Measurements from ENCODE around the gene ARAP1.
A peak's percentile ranks its signal among the peaks of the same experiment; 100 is the strongest.

Gene ARAP1

GRCh38 chr11:72752088-72752914, at the start of gene ARAP1:
Gene ARAP1, minus strand, starts transcription at chr11:72752408. Its CDS starts 25,280 bp downstream, at chr11:72727128.
- Mint-ChIP-seq H3K27me3 (ENCODE audit: low read depth, poor library complexity) (peaks cover 9% of the 10 kb centered on the region), H3K9me3 (no peaks in the 10 kb centered on the region)
- no peak for TF ChIP-seq CTCF (IDR thresholded peaks at IDR 0.05)

GRCh38 chr11:72799441-72799840, 47.2 kb upstream of the ARAP1 start:
- H3K4me1 Mint-ChIP-seq: peaks cover 22% of the 10 kb centered on the region
- H3K27ac Mint-ChIP-seq: no peak overlapping the region
- no peak overlapping the region for H3K4me3 Mint-ChIP-seq
- H3K9me3 Mint-ChIP-seq: no peaks in the 10 kb centered on the region
- no peaks in the 10 kb centered on the region for H3K27me3 Mint-ChIP-seq (ENCODE audit: low read depth, poor library complexity)
- no peak for DNase-seq
- H3K36me3 Mint-ChIP-seq (ENCODE audit: low read depth): no peaks in the 10 kb centered on the region
- TF ChIP-seq CTCF (IDR thresholded peaks at IDR 0.05): no peak

More at GRCh38 chr11:72752088-72752914, at the start of gene ARAP1:
- Mint-ChIP-seq H3K4me3 (peak within 1 kb of the TSS; percentile 91), H3K36me3 (ENCODE audit: low read depth) (peaks cover 11% of the 10 kb centered on the region), H3K27ac (no peak within 1 kb of the TSS), H3K4me1 (peaks cover 31% of the 10 kb centered on the region)
- peak; percentile 77 for DNase-seq

- H3K27ac Mint-ChIP-seq: peak overlapping the region; percentile 9
- no peak for DNase-seq
- peaks cover 31% of the 10 kb centered on the region for H3K4me1 Mint-ChIP-seq
- H3K4me3 Mint-ChIP-seq: no peak overlapping the region
- H3K27me3 Mint-ChIP-seq (ENCODE audit: low read depth, poor library complexity): no peaks in the 10 kb centered on the region
- no peak for TF ChIP-seq CTCF (IDR thresholded peaks at IDR 0.05)
- H3K9me3 Mint-ChIP-seq: no peaks in the 10 kb centered on the region
- no peaks in the 10 kb centered on the region for H3K36me3 Mint-ChIP-seq (ENCODE audit: low read depth)
These were observed 46.2 kb upstream of the ARAP1 start for GRCh38 chr11:72798361-72798760.

- DNase-seq: peak; percentile 96
- Mint-ChIP-seq H3K4me1 (peaks cover 37% of the 10 kb centered on the region), H3K36me3 (ENCODE audit: low read depth) (no peaks in the 10 kb centered on the region), H3K4me3 (peak within 1 kb of the TSS; percentile 96), H3K27me3 (ENCODE audit: low read depth, poor library complexity) (no peaks in the 10 kb centered on the region), H3K27ac (peak within 1 kb of the TSS; percentile 99), H3K9me3 (no peaks in the 10 kb centered on the region)
- TF ChIP-seq CTCF (IDR thresholded peaks at IDR 0.05): peak; percentile 96
These were observed 41.5 kb upstream of the ARAP1 start, which contains the start of gene STARD10 for GRCh38 chr11:72793425-72794367. Gene STARD10, minus strand, starts transcription at chr11:72794047. Its CDS starts 12,866 bp downstream, at chr11:72781181.

- H3K36me3 Mint-ChIP-seq (ENCODE audit: low read depth): no peaks in the 10 kb centered on the region
- no peak overlapping the region for H3K27ac Mint-ChIP-seq
- H3K27me3 Mint-ChIP-seq (ENCODE audit: low read depth, poor library complexity): no peaks in the 10 kb centered on the region
- TF ChIP-seq CTCF (IDR thresholded peaks at IDR 0.05): no peak
- no peak for DNase-seq
- no peaks in the 10 kb centered on the region for H3K9me3 Mint-ChIP-seq
- H3K4me3 Mint-ChIP-seq: peak overlapping the region; percentile 96
- H3K4me1 Mint-ChIP-seq: peaks cover 33% of the 10 kb centered on the region
These were observed 40.8 kb upstream of the ARAP1 start for GRCh38 chr11:72793076-72793424.

Measured in nephron progenitor cell (in vitro differentiated cells).